ENCODE measurements around the gene CHRNA4. TPM values are rescaled to one million over a fixed set of nuclear protein-coding genes. Genes with fewer than 3 reads are reported as not detected.

The CHRNA4 gene
- total and polyA plus RNA-seq, 2 donors from 2014 or later = 0.44 to 0.67 TPM

- Histone ChIP-seq H3K9ac (ENCODE audit: low read length in 3 of 3) (no peak overlapping the region), H3K27me3 (ENCODE audit: control insufficient read depth, insufficient read depth, low read length) (peaks cover 3% of the 10 kb centered on the region), H3K4me3 (ENCODE audit: low read length in 3 of 3) (no peak overlapping the region), H3K27ac (ENCODE audit: low read depth in 2 of 2, low read length in 2 of 2) (no peak overlapping the region), H3K9me3 (ENCODE audit: control insufficient read depth in 2 of 3, insufficient read depth in 1 of 3, low read length in 3 of 3) (peaks cover 0 to 3% (median 0%) of the 10 kb centered on the region in 3 donors), H3K4me1 (ENCODE audit: control insufficient read depth in 2 of 3, insufficient read depth in 2 of 3, low read depth in 1 of 3, low read length in 3 of 3) (no peaks in the 10 kb centered on the region), H3K36me3 (ENCODE audit: control insufficient read depth in 2 of 3, insufficient read depth in 3 of 3, low read length in 3 of 3) (no peaks in the 10 kb centered on the region)
- no peak for TF ChIP-seq CTCF (IDR thresholded peaks at IDR 0.05; ENCODE audit: borderline replicate concordance, extremely low read depth, insufficient read depth)
- DNase-seq (no peak), FAIRE-seq (no peak)
- intact Hi-C loops (cut with DNase I) = no loop called here
Measured at GRCh38 chr20:63297796-63298572, 63.2 kb downstream of the CHRNA4 start.

- FAIRE-seq (no peak), DNase-seq (peak in 1 of 5 donors; percentile 51)
- Histone ChIP-seq H3K27me3 (ENCODE audit: control insufficient read depth, insufficient read depth, low read length) (peaks cover 3% of the 10 kb centered on the region), H3K27ac (ENCODE audit: low read depth in 2 of 2, low read length in 2 of 2) (no peak overlapping the region), H3K4me3 (ENCODE audit: low read length in 3 of 3) (no peak overlapping the region), H3K36me3 (ENCODE audit: control insufficient read depth in 2 of 3, insufficient read depth in 3 of 3, low read length in 3 of 3) (no peaks in the 10 kb centered on the region), H3K9ac (ENCODE audit: low read length in 3 of 3) (no peak overlapping the region), H3K9me3 (ENCODE audit: control insufficient read depth in 2 of 3, insufficient read depth in 1 of 3, low read length in 3 of 3) (peaks cover 0 to 3% (median 0%) of the 10 kb centered on the region in 3 donors), H3K4me1 (ENCODE audit: control insufficient read depth in 2 of 3, insufficient read depth in 2 of 3, low read depth in 1 of 3, low read length in 3 of 3) (no peaks in the 10 kb centered on the region)
- no peak for TF ChIP-seq CTCF (IDR thresholded peaks at IDR 0.05; ENCODE audit: borderline replicate concordance, extremely low read depth, insufficient read depth)
- intact Hi-C loops (cut with DNase I) = no loop called here
Measured at GRCh38 chr20:63297371-63297781, 63.8 kb downstream of the CHRNA4 start.

- DNase-seq (peak in 2 of 5 donors; percentile 54 to 62), FAIRE-seq (no peak)
- Histone ChIP-seq H3K9me3 (ENCODE audit: control insufficient read depth in 2 of 3, insufficient read depth in 1 of 3, low read length in 3 of 3) (peaks cover 0 to 3% (median 0%) of the 10 kb centered on the region in 3 donors), H3K27me3 (ENCODE audit: control insufficient read depth, insufficient read depth, low read length) (peaks cover 3% of the 10 kb centered on the region), H3K4me3 (ENCODE audit: low read length in 3 of 3) (no peak overlapping the region), H3K27ac (ENCODE audit: low read depth in 2 of 2, low read length in 2 of 2) (no peak overlapping the region), H3K36me3 (ENCODE audit: control insufficient read depth in 2 of 3, insufficient read depth in 3 of 3, low read length in 3 of 3) (no peaks in the 10 kb centered on the region), H3K4me1 (ENCODE audit: control insufficient read depth in 2 of 3, insufficient read depth in 2 of 3, low read depth in 1 of 3, low read length in 3 of 3) (no peaks in the 10 kb centered on the region), H3K9ac (ENCODE audit: low read length in 3 of 3) (no peak overlapping the region)
- intact Hi-C loops (cut with DNase I) = no loop called here
- no peak for TF ChIP-seq CTCF (IDR thresholded peaks at IDR 0.05; ENCODE audit: borderline replicate concordance, extremely low read depth, insufficient read depth)
Measured at GRCh38 chr20:63296531-63297299, 64.4 kb downstream of the CHRNA4 start.

Data from kidney (tissue), 14 donors.